ENCODE measurements around the gene ITGA6.

The ITGA6 gene

GRCh38 chr2:172416447-172417058 lies 10.8 kb upstream of the ITGA6 start:
- no peak for DNase-seq

- DNase-seq, result no peak
Observed at GRCh38 chr2:172420216-172420615, 7.2 kb upstream of the ITGA6 start.

GRCh38 chr2:172423160-172423559 lies 4.2 kb upstream of the ITGA6 start:
- DNase-seq, result no peak

GRCh38 chr2:172425336-172425735 lies 2.0 kb upstream of the ITGA6 start:
- DNase-seq, result no peak

- no peak for DNase-seq
Observed at GRCh38 chr2:172426635-172427255, 641 bp upstream of the ITGA6 start.

- peak; percentile 82 for DNase-seq
Observed at GRCh38 chr2:172427990-172428831, 825 bp downstream of the ITGA6 start.

GRCh38 chr2:172428832-172429210 lies 1.4 kb downstream of the ITGA6 start:
- no peak for DNase-seq

GRCh38 chr2:172429301-172429968 lies 2.0 kb downstream of the ITGA6 start:
- DNase-seq, result no peak

- DNase-seq, result no peak
Observed at GRCh38 chr2:172430027-172430426, 2.6 kb downstream of the ITGA6 start.

- DNase-seq, result no peak
Observed at GRCh38 chr2:172430678-172431077, 3.3 kb downstream of the ITGA6 start.

GRCh38 chr2:172431463-172431862 lies 4.1 kb downstream of the ITGA6 start:
- no peak for DNase-seq

GRCh38 chr2:172431993-172432392 lies 4.6 kb downstream of the ITGA6 start:
- no peak for DNase-seq

GRCh38 chr2:172433144-172433543 lies 5.8 kb downstream of the ITGA6 start:
- DNase-seq, result no peak

GRCh38 chr2:172434821-172435605 lies 7.6 kb downstream of the ITGA6 start:
- DNase-seq, result peak; percentile 58

GRCh38 chr2:172435606-172435911 lies 8.2 kb downstream of the ITGA6 start:
- no peak for DNase-seq

GRCh38 chr2:172436889-172437288 lies 9.5 kb downstream of the ITGA6 start:
- no peak for DNase-seq

- DNase-seq, result peak; percentile 67
Observed at GRCh38 chr2:172437419-172438341, 10.3 kb downstream of the ITGA6 start.

- DNase-seq, result no peak
Observed at GRCh38 chr2:172438741-172439508, 11.5 kb downstream of the ITGA6 start.

GRCh38 chr2:172439509-172439860 lies 12.1 kb downstream of the ITGA6 start:
- no peak for DNase-seq

- DNase-seq, result no peak
Observed at GRCh38 chr2:172439911-172440310, 12.5 kb downstream of the ITGA6 start.

- no peak for DNase-seq
Observed at GRCh38 chr2:172440795-172441194, 13.4 kb downstream of the ITGA6 start.
